Spinal cord (tissue), 10 donors: ENCODE results near the gene PXMP4. TPM values are rescaled to one million over a fixed set of nuclear protein-coding genes. Genes with fewer than 3 reads are reported as not detected.

Experiments
- DNase-seq, 6 donors: peaks; one replicate each; pipeline versions ENCODE4 v3.0.0 to v3.0.0-alpha.2; 2013 to 2015; ENCODE audit warnings: low spot score in 6 of 6, low read depth in 4 of 6
- H3K27ac ChIP-seq: one replicate; pipeline ENCODE4 v1.5.1; 2013; ENCODE audit warnings: low read depth, low read length, control low read depth
- H3K27me3 ChIP-seq: one replicate; pipeline ENCODE4 v1.6.1; 2013; ENCODE audit warnings: low read length; ENCODE audit not compliant: control insufficient read depth, insufficient read depth
- H3K36me3 ChIP-seq: one replicate; pipeline ENCODE4 v1.6.1; 2013; ENCODE audit warnings: low read length; ENCODE audit not compliant: control insufficient read depth, insufficient read depth
- H3K4me1 ChIP-seq: one replicate; pipeline ENCODE4 v1.6.1; 2013; ENCODE audit warnings: low read length; ENCODE audit not compliant: control insufficient read depth, insufficient read depth
- H3K4me3 ChIP-seq: one replicate; pipeline ENCODE4 v1.5.1; 2013; ENCODE audit warnings: low read depth, low read length, control low read depth
- H3K9me3 ChIP-seq: one replicate; pipeline ENCODE4 v1.6.1; 2013; ENCODE audit warnings: low read length; ENCODE audit not compliant: control insufficient read depth, insufficient read depth
- WGBS: methylation state at CpG from one replicate; pipeline ENCODE4 v1.1.5; 2013; ENCODE audit warnings: missing lambda C conversion rate; ENCODE audit not compliant: insufficient coverage; 5-methylcytosine and 5-hydroxymethylcytosine counted together
- polyA plus RNA-seq, 2 donors: library from polyadenylated mRNA; unstranded; fragments of 120-200 nt; gene quantifications; one replicate each; pipeline ENCODE4 v1.2.1, GENCODE V29; 2013; ENCODE audit not compliant: insufficient read length in 2 of 2
- total RNA-seq, 2 donors: library from RNA; depleted of rRNA in 1 of 2; stranded (reverse); fragments of 120-200 nt in 1 of 2; fragments of >200 nt in 1 of 2; gene quantifications; one replicate each; pipeline versions ENCODE4 v1.2.3 to v1.2.4, GENCODE V29; 2013 to 2014
- donor health status: healthy.

Gene PXMP4
- total and polyA plus RNA-seq, 4 donors: 11.7 to 16.8 (median 14.2) TPM

DNA sequence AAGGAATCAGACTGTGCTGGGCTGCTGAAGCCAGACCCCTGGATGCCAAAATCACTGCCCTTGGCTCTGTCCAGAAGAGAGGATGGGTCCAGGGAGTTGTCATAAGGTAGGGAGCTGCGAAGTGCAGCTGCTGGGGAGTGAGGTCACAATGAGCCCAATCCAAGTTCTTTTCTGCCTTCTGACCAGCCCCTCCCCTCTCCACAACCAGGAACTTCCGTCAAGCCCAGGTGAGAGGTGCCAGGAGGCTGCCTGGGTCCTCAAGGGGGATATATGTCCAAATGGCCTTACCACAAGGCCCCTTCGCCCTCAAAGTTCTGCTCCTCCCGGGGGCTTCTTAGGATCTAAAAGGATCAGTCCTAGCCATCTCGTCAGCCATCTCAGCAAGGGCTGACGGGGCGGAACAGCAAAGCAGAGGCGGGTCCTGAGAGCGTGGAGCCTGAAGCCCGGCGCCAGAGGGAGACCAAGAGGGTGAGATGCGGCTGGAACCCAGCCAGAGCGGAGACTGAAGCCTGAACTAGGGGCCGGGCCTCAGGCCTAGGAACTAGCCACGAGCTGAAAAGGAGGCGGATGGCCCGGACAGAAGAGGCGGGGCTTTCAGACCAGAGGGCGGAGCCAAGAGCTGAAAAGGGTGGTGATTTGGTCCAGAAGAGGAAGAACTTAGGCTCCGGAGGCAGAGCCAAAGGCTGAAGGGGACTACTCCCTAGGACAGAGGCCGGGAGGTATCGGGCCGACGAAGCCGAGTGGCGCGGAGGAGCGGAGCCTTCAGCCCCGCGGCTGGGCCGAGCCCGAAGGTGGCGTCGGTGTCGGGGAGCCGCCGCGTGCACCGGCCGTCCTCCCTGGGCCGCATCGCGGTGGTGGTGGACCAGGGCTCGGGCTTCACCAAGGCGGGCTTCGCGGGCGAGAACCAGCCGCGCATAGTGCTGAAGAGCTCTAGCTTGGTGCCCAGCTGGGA is 53.5 kb downstream of the PXMP4 start, which contains the start of gene ACTL10:
Gene ACTL10 (plus strand): TSS at position 651 of the 952 bp plus-strand sequence. CDS start 555 bp downstream, outside the sequence.
- no peaks in the 10 kb centered on the region for H3K9me3 ChIP-seq
- peak within 1 kb of the TSS; percentile 43 for H3K4me3 ChIP-seq
- 3% methylated on average over 49 of the region's 50 CpGs for WGBS
- peaks cover 28% of the 10 kb centered on the region for H3K36me3 ChIP-seq
- H3K27me3 ChIP-seq: no peaks in the 10 kb centered on the region
- H3K4me1 ChIP-seq: peaks cover 52% of the 10 kb centered on the region
- H3K27ac ChIP-seq: peak within 1 kb of the TSS; percentile 80
- peak; percentile 75 to 96 (median 82) for DNase-seq

DNA sequence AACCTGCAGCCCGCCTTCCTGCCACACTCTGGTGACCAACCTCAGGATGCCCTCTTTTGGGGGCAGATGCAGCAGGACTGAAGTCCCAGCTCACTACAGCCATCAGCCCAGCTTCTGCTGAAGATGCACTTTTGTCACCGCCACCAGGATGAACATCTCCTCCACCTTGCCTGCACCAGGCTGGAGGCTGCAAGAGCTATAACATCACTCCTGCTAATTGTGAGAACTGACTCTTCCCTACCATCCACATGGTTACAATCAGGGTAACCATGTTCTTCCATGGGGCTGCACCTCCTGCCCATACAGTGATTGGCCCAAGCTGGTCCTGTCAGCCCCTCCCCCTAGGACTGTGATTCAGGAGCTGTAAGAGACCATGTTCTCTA is 55.4 kb downstream of the PXMP4 start:
- H3K9me3 ChIP-seq: no peaks in the 10 kb centered on the region
- no peak overlapping the region for H3K4me3 ChIP-seq
- DNase-seq: no peak
- no peaks in the 10 kb centered on the region for H3K27me3 ChIP-seq
- no peak overlapping the region for H3K27ac ChIP-seq
- 97% methylated on average over 2 of the region's 2 CpGs for WGBS
- peaks cover 22% of the 10 kb centered on the region for H3K36me3 ChIP-seq
- H3K4me1 ChIP-seq: peaks cover 52% of the 10 kb centered on the region

DNA sequence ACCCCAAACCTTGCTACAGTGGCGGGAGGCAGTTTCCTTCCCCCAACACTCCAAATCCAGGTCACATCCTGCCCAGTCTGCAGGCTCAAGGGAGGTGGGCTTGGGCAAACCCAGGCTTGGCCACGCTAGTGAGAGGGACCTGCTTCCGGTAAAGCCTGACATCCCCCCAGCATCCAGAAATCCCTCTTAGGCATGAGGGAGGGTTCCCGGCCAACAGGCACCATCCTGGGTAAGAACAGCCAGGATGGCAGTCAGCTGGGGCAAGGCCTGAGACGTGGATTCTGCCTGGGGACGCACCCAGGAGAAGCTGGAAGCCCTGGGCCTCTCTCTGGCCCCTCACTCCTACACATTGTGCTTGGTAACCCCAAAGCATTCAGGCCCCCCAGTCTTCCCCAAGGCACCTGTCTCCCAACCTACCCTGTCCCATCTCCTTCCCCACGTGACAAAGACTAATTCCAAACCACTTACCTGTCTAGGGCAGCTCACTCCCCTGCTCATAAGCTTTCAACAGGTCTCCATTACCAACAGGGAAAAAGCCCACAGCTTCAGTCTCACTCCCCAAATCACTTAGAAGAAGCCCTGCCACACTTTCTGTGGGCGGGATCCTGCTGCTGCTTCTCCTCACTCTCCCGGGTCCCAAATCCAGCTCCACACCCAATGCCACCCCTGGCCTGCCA is 55.9 kb downstream of the PXMP4 start:
- Histone ChIP-seq H3K27ac (peak overlapping the region; percentile 90), H3K9me3 (no peaks in the 10 kb centered on the region), H3K4me1 (peaks cover 52% of the 10 kb centered on the region), H3K4me3 (peak overlapping the region; percentile 79), H3K27me3 (no peaks in the 10 kb centered on the region), H3K36me3 (peaks cover 22% of the 10 kb centered on the region)
- DNase-seq: no peak
- WGBS: 39% methylated on average over 9 of the region's 9 CpGs

DNA sequence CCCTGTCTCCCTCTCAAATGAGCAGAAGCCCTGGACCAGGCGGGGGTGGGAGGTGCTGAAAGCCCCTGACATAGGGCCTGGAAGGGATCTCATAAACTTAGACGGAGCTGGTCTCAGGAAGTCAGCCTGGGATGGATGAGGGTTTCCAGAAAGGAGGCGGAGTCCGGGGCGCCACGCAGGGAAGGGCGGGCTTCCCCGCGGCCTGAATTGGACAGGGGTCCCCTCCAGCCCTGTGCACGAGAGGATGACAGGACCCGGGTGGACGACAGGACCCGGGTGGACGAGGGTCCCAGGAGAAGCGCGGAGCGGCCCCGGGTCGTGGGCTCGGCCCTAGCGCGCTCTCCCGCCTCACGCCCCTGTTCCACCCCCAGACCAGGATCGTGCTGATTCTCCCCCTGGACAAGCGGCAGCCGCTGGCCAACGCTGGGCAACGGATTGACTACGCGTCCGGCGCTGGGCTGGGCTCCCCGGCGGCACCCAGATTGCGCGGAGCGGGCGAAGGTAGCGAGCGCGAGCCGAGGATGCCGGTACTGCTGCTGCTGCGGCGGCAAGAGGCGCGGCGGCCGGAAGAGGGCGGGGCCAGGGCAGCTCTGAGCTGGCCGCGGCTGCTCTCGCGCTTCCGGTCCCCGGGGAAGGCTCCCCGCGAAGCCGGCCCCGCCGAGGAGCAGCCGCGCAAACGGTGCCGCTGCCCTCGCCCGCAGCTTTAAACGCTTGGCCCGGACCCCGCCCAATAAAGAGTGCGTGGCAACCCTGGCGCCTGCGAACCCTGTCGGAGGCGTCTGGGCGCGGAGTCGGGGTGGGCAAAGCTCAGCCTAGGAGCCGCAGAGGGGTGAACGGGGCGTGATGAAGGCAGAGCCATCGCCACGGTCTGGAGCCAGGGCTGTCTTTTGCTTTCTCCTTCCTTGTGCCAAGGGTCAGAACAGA is 56.7 kb downstream of the PXMP4 start:
- H3K27me3 ChIP-seq: no peaks in the 10 kb centered on the region
- peaks cover 28% of the 10 kb centered on the region for H3K36me3 ChIP-seq
- under 1% methylated on average over 83 of the region's 84 CpGs for WGBS
- peaks cover 48% of the 10 kb centered on the region for H3K4me1 ChIP-seq
- H3K4me3 ChIP-seq: peak overlapping the region; percentile 79
- DNase-seq: peak in 3 of 6 donors; percentile 65 to 92 (median 91)
- H3K27ac ChIP-seq: peak overlapping the region; percentile 90
- no peaks in the 10 kb centered on the region for H3K9me3 ChIP-seq

DNA sequence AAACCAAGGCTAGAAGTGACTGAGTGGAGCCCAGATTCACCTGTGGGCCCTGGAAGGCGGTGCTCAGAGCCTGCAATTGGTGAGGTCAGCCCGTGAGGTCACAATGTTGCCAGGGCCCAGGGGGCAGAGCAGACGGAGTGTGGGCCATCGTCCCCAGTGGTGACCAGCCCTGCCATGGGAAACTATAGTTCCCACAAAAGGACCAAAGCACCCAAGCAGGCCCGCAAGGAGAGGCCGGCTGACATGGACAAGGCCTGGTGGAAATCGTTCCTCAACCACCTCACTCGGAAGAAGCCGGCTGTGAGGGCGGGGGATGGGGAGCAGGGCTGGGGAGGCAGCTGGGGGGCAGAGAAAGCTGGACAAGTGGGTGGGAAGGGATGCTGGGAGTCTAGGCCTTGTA is 57.9 kb downstream of the PXMP4 start, which contains the start of gene C20orf144:
Gene C20orf144 (plus strand): TSS at position 156 of the 400 bp plus-strand sequence. CDS start 19 bp downstream, at position 175.
- WGBS: 96% methylated on average over 7 of the region's 10 CpGs
- peaks cover 36% of the 10 kb centered on the region for H3K4me1 ChIP-seq
- no peaks in the 10 kb centered on the region for H3K27me3 ChIP-seq
- H3K36me3 ChIP-seq: peaks cover 36% of the 10 kb centered on the region
- H3K4me3 ChIP-seq: peak within 1 kb of the TSS; percentile 79
- no peak for DNase-seq
- H3K27ac ChIP-seq: peak within 1 kb of the TSS; percentile 89
- H3K9me3 ChIP-seq: no peaks in the 10 kb centered on the region

DNA sequence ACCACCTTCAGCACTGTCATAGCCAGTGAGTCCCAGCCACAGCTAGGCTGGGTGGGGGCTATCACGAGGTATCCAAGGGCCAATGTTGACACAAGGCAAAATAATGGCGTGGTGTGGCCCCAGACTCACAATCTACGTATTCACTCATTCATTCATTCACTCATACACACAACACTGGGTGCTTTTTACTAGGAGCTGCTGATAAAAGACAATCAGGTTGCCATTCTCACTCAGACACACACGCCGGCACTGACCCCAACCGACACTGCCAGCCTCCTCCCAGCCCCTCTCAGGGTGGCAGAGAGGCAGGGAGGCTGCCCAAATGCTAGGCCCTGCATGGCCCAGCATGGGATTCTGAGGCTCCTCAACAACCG is 59.4 kb downstream of the PXMP4 start:
- no peak overlapping the region for H3K27ac ChIP-seq
- no peaks in the 10 kb centered on the region for H3K27me3 ChIP-seq
- DNase-seq: no peak
- peaks cover 51% of the 10 kb centered on the region for H3K36me3 ChIP-seq
- WGBS: 85% methylated on average over 7 of the region's 7 CpGs
- no peaks in the 10 kb centered on the region for H3K9me3 ChIP-seq
- H3K4me3 ChIP-seq: no peak overlapping the region
- H3K4me1 ChIP-seq: peaks cover 25% of the 10 kb centered on the region

DNA sequence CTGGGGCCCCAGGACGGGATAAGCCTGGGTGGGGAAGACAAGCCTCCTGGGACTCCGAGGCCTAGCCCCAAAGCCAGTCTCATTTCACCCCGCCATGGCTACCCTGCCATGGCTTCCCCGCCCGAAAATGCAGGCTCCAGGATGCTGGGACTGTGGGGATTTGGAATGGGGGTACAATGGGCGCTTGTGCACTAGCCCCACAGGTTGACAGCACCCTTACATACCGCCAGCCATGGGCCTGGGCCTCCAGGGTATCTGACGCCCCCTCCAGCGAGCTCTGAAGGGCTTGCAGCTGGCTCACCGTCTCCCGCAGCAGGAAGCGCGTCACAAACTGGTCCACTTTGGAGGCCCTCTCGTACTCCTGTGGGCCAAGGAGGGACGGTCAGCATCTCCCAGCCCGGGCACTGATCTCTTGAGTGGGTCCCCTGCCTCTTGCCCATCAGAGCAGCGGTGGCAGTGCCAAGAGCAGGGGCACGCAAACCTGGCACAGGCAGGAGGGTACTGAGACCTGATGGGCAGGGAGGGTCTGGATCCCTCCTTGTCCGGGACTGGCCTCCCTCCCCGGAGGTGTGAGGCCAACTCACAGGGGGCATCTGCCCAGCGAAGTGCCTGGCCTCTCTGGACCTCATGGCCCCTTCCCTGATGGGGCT is 60.0 kb downstream of the PXMP4 start:
- WGBS: 95% methylated on average over 20 of the region's 21 CpGs
- peaks cover 51% of the 10 kb centered on the region for H3K36me3 ChIP-seq
- DNase-seq: no peak
- H3K4me3 ChIP-seq: no peak overlapping the region
- no peaks in the 10 kb centered on the region for H3K27me3 ChIP-seq
- peaks cover 25% of the 10 kb centered on the region for H3K4me1 ChIP-seq
- H3K9me3 ChIP-seq: no peaks in the 10 kb centered on the region
- H3K27ac ChIP-seq: no peak overlapping the region

DNA sequence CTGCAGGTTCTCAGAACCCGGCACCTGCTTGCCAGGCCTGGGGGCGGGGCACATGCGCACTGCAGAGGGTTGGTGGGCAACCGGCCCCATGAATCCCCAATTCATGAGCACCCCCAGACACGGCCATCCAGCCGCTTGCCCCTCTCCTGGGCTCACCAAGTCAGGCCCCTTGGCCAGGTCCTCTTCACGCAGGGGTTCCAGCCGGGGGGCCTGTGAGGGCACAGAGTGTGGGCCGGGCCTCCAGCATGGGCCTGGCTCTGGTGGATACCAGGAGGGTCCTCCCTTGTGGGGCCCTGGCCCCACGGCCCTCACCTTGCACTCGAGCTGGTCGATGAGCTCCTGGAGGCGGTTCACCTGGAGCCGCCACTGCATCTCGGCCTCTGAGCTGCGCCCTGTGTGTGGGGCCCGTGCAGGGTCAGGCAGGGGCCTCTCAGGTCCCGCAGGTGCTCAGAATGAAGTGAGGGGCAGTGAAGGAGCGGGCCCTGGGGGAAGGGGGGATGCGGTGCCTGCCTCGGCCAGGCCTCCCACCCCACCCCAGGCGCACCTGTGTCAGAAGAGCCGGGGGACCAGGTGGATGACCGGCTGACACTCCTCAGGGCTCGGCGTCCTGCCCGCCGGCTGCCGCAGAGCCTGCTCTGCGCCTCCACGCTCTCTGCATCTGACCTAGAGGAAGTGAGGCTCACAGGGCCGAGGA is 60.6 kb downstream of the PXMP4 start:
- no peak overlapping the region for H3K27ac ChIP-seq
- no peaks in the 10 kb centered on the region for H3K27me3 ChIP-seq
- H3K9me3 ChIP-seq: no peaks in the 10 kb centered on the region
- H3K4me1 ChIP-seq: peaks cover 21% of the 10 kb centered on the region
- WGBS: 95% methylated on average over 28 of the region's 32 CpGs
- no peak overlapping the region for H3K4me3 ChIP-seq
- no peak for DNase-seq
- peaks cover 51% of the 10 kb centered on the region for H3K36me3 ChIP-seq
